HepG2 (cell line): ENCODE measurements around the gene CKS2. TPM values are rescaled to one million over a fixed set of nuclear protein-coding genes. Genes with fewer than 3 reads are reported as not detected.

Experiments used
- KAT7 ChIP-seq: IDR thresholded peaks from 2 replicates; pipeline ENCODE4 v1.6.1; 2018; ENCODE audit warnings: borderline replicate concordance, missing compliant biosample characterization
- KLF6 ChIP-seq: IDR thresholded peaks from 2 replicates; pipeline ENCODE4 v1.8.0; 2016; ENCODE audit warnings: missing biosample characterization, missing genetic modification reagents
- MAFK ChIP-seq, 2 experiments: IDR thresholded peaks in 1 of 2; conservative IDR thresholded peaks in 1 of 2; 2 replicates each; pipeline ENCODE4 v1.6.1; 2011; ENCODE audit warnings: improper control_type of control experiment in 2 of 2, low read length in 2 of 2
- MTA1 ChIP-seq: sonication (generic); formaldehyde crosslinking; IDR thresholded peaks from 2 replicates; pipeline ENCODE4 v1.4.0; 2020; ENCODE audit warnings: missing genetic modification reagents, mild to moderate bottlenecking, borderline replicate concordance
- MTF1 ChIP-seq: sonication (generic); formaldehyde crosslinking; IDR thresholded peaks from 2 replicates; pipeline ENCODE4 v1.5.0; 2020; ENCODE audit warnings: missing genetic modification reagents
- NCOA2 ChIP-seq: sonication (generic); formaldehyde crosslinking; IDR thresholded peaks from 2 replicates; pipeline ENCODE4 v1.8.0; 2022; ENCODE audit warnings: inconsistent platforms
- NFRKB ChIP-seq: fragments of 450-650 bp; IDR thresholded peaks from 2 replicates; pipeline ENCODE4 v1.6.1; 2017
- PBX2 ChIP-seq: IDR thresholded peaks from 2 replicates; pipeline ENCODE4 v1.6.1; 2016; ENCODE audit warnings: control low read depth
- PCBP2 ChIP-seq: fragments of 200-400 bp; formaldehyde crosslinking; optimal IDR thresholded peaks from 2 replicates; pipeline ENCODE3; 2018; ENCODE audit warnings: low read length, low read depth; ENCODE audit not compliant: poor library complexity, severe bottlenecking
- RARA ChIP-seq: IDR thresholded peaks from 2 replicates; pipeline ENCODE4 v1.6.1; 2016; ENCODE audit warnings: missing genetic modification reagents, missing compliant biosample characterization
- RNF2 ChIP-seq: fragments of 450-650 bp; conservative IDR thresholded peaks from 2 replicates; pipeline ENCODE4 v1.6.1; 2016; ENCODE audit warnings: low read depth
- RORA ChIP-seq: sonication (generic); formaldehyde crosslinking; IDR thresholded peaks from 2 replicates; pipeline ENCODE4 v1.5.0; 2020; ENCODE audit warnings: mild to moderate bottlenecking, missing genetic modification reagents, moderate library complexity
- SIX1 ChIP-seq: sonication (generic); formaldehyde crosslinking; IDR thresholded peaks from 2 replicates; pipeline ENCODE4 v1.4.0; 2020; ENCODE audit warnings: missing genetic modification reagents, borderline replicate concordance
- TFDP2 ChIP-seq: sonication (generic); formaldehyde crosslinking; IDR thresholded peaks from 2 replicates; pipeline ENCODE4 v1.4.0; 2020; ENCODE audit warnings: missing genetic modification reagents
- ZBTB38 ChIP-seq: sonication (generic); formaldehyde crosslinking; IDR thresholded peaks from 2 replicates; pipeline ENCODE4 v1.5.1; 2020; ENCODE audit warnings: mild to moderate bottlenecking, missing genetic modification reagents
- ZNF142 ChIP-seq: sonication (generic); formaldehyde crosslinking; IDR thresholded peaks from 2 replicates; pipeline ENCODE4 v1.4.0; 2020; ENCODE audit warnings: missing genetic modification reagents
- ZNF430 ChIP-seq: sonication (generic); formaldehyde crosslinking; IDR thresholded peaks from 2 replicates; pipeline ENCODE4 v1.9.0; 2021; ENCODE audit warnings: mild to moderate bottlenecking, missing genetic modification reagents
- ZNF451 ChIP-seq: sonication (generic); formaldehyde crosslinking; IDR thresholded peaks from 2 replicates; pipeline ENCODE4 v1.5.0; 2020; ENCODE audit warnings: mild to moderate bottlenecking, missing genetic modification reagents
- ZNF513 ChIP-seq: sonication (generic); formaldehyde crosslinking; conservative IDR thresholded peaks from 2 replicates; pipeline ENCODE4 v1.5.0; 2020; ENCODE audit warnings: missing genetic modification reagents
- ZSCAN31 ChIP-seq: sonication (generic); formaldehyde crosslinking; IDR thresholded peaks from 2 replicates; pipeline ENCODE4 v1.5.0; 2020; ENCODE audit warnings: low read depth, mild to moderate bottlenecking, missing genetic modification reagents
- polyA plus RNA-seq, 8 experiments: library from polyadenylated mRNA; depleted of rRNA in 3 of 8; stranded (reverse) in 7 of 8; unstranded in 1 of 8; fragments of >200 nt; fragmentation: Illumina TruSeq in 4 of 8; extraction: Trizol in 4 of 8; gene quantifications; 2 replicates each; pipeline versions ENCODE4 v1.2.1 to v1.2.3, GENCODE V29; 2011 to 2016; ENCODE audit warnings: low read depth in 4 of 8, missing spikeins in 1 of 8, mixed read lengths in 1 of 8; ENCODE audit not compliant: insufficient read depth in 1 of 8
- total RNA-seq, 5 experiments: library from RNA; depleted of rRNA; stranded (reverse); fragments of >200 nt; fragmentation: Illumina TruSeq; extraction: Trizol; gene quantifications; 2 replicates each; pipeline ENCODE4 v1.2.3, GENCODE V29; 2016; ENCODE audit warnings: low read depth in 1 of 5

CKS2 gene
- total and polyA plus RNA-seq, 2 of the 13 experiments (the other 11 are each of a cell fraction or from before 2014, with no cell fraction given) = 251 to 317 TPM

- TF ChIP-seq ZNF142 (CRISPR knock-in tag) (no peak; the same call in 1 of the 2 replicates), RORA (no peak), MAFK (conservative IDR thresholded peaks at IDR 0.05 in 1 of 2, IDR thresholded peaks at IDR 0.05 in 1 of 2; ENCODE audit: low read length in 2 of 2) (no peak), PBX2 (CRISPR knock-in tag) (no peak), ZNF513 (CRISPR knock-in tag) (no peak), SIX1 (CRISPR knock-in tag) (no peak), TFDP2 (CRISPR knock-in tag) (peak; percentile 78), ZBTB38 (peak; percentile 29; the same call in 1 of the 2 replicates), KAT7 (CRISPR knock-in tag) (0 out of 2 replicates have a peak, but pooled peaks have one; percentile 54), ZNF430 (CRISPR knock-in tag) (peak; percentile 57; the same call in 1 of the 2 replicates), NCOA2 (no peak), MTA1 (CRISPR knock-in tag) (peak; percentile 35; the same call in 1 of the 2 replicates), PCBP2 (no peak), ZSCAN31 (CRISPR knock-in tag) (peak; percentile 22; the same call in 1 of the 2 replicates), KLF6 (0 out of 2 replicates have a peak, but pooled peaks have one; percentile 5), ZNF451 (peak; percentile 46; the same call in 1 of the 2 replicates), RARA (CRISPR knock-in tag) (peak; percentile 14; the same call in 1 of the 2 replicates), RNF2 (no peak), MTF1 (CRISPR knock-in tag) (no peak), NFRKB (no peak)
Observed at GRCh38 chr9:89310475-89311345, at the start of gene CKS2 (continued).
